K562 (cell line): ENCODE data around the gene NOCT. TPM values are rescaled to one million over a fixed set of nuclear protein-coding genes. Genes with fewer than 3 reads are reported as not detected.

Source experiments
- BDP1 ChIP-seq: IDR thresholded peaks from 3 replicates; pipeline ENCODE4 v1.6.1; 2011; ENCODE audit not compliant: insufficient read length, insufficient read depth
- CREM ChIP-seq: IDR thresholded peaks from 2 replicates; pipeline ENCODE4 v1.6.1; 2014; ENCODE audit warnings: antibody characterized with exemption, low read depth
- DLX4 ChIP-seq: fragments of 250-450 bp; sonication (Bioruptor Pico); IDR thresholded peaks from 2 replicates; pipeline ENCODE4 v1.6.1; 2021; ENCODE audit warnings: mild to moderate bottlenecking
- HOXB6 ChIP-seq: fragments of 250-450 bp; sonication (Bioruptor Pico); IDR thresholded peaks from 2 replicates; pipeline ENCODE4 v1.5.1; 2022; ENCODE audit warnings: mild to moderate bottlenecking, borderline replicate concordance
- NFRKB ChIP-seq: fragments of 450-650 bp; IDR thresholded peaks from 2 replicates; pipeline ENCODE4 v1.6.1; 2016; ENCODE audit warnings: low read depth
- POLR2A ChIP-seq: fragments of 450-650 bp; conservative IDR thresholded peaks from 2 replicates; pipeline ENCODE4 v1.6.1; 2016
- PRMT5 ChIP-seq: sonication (generic); formaldehyde crosslinking; IDR thresholded peaks from 2 replicates; pipeline ENCODE4 v1.5.0; 2020; ENCODE audit warnings: missing genetic modification reagents
- PTBP1 ChIP-seq: fragments of 200-400 bp; formaldehyde crosslinking; IDR thresholded peaks from 2 replicates; pipeline ENCODE4 v1.6.1; 2017; ENCODE audit warnings: low read depth, low read length
- PTTG1 ChIP-seq: fragments of 450-650 bp; IDR thresholded peaks from 2 replicates; pipeline ENCODE4 v1.6.1; 2016; ENCODE audit warnings: low read depth, mild to moderate bottlenecking, missing genetic modification characterization, missing compliant biosample characterization
- RBM14 ChIP-seq: fragments of 200-400 bp; formaldehyde crosslinking; IDR thresholded peaks from 2 replicates; pipeline ENCODE4 v1.6.1; 2018; ENCODE audit warnings: low read depth, mild to moderate bottlenecking, low read length, moderate library complexity, borderline replicate concordance; ENCODE audit not compliant: insufficient read depth
- RBM17 ChIP-seq: fragments of 200-400 bp; formaldehyde crosslinking; IDR thresholded peaks from 2 replicates; pipeline ENCODE4 v1.6.1; 2017; ENCODE audit warnings: low read depth, mild to moderate bottlenecking, low read length, borderline replicate concordance
- SMARCB1 ChIP-seq: IDR thresholded peaks from 2 replicates; pipeline ENCODE4 v1.6.1; 2011; ENCODE audit warnings: improper control_type of control experiment, low read depth; ENCODE audit not compliant: insufficient read length
- SRSF3 ChIP-seq: fragments of 200-400 bp; formaldehyde crosslinking; IDR thresholded peaks from 2 replicates; pipeline ENCODE4 v1.6.1; 2016; ENCODE audit warnings: mild to moderate bottlenecking, low read length, moderate library complexity; ENCODE audit not compliant: insufficient read depth
- TEAD1 ChIP-seq, 2 experiments: fragments of 450-650 bp in 1 of 2; sonication (generic) in 1 of 2; formaldehyde crosslinking; IDR thresholded peaks; 2 replicates each; pipeline versions ENCODE4 v1.4.0 to v1.8.0; 2020 to 2022; ENCODE audit warnings: mild to moderate bottlenecking in 2 of 2, missing genetic modification reagents in 1 of 2
- ZC3H11A ChIP-seq: IDR thresholded peaks from 2 replicates; pipeline ENCODE4 v1.6.1; 2012; ENCODE audit warnings: low read depth, low read length, improper control_type of control experiment
- ZNF12 ChIP-seq: sonication (generic); formaldehyde crosslinking; IDR thresholded peaks from 2 replicates; pipeline ENCODE4 v1.4.0; 2020; ENCODE audit warnings: mild to moderate bottlenecking, missing genetic modification reagents
- ZNF134 ChIP-seq: fragments of 250-450 bp; sonication (Bioruptor Pico); conservative IDR thresholded peaks from 2 replicates; pipeline ENCODE4 v1.4.0; 2020
- ZNF280B ChIP-seq: fragments of 250-450 bp; sonication (Bioruptor Pico); IDR thresholded peaks from 2 replicates; pipeline ENCODE4 v1.5.1; 2021; ENCODE audit warnings: mild to moderate bottlenecking
- ZNF316 ChIP-seq: fragments of 450-650 bp; IDR thresholded peaks from 2 replicates; pipeline ENCODE4 v1.6.1; 2016
- ZNF41 ChIP-seq: fragments of 250-450 bp; sonication (Bioruptor Pico); conservative IDR thresholded peaks from 2 replicates; pipeline ENCODE4 v1.4.0; 2020; ENCODE audit warnings: mild to moderate bottlenecking
- polyA plus RNA-seq, 8 experiments: library from polyadenylated mRNA; depleted of rRNA in 4 of 8; stranded (reverse) in 5 of 8; unstranded in 3 of 8; fragments of >200 nt; fragmentation: Nextera tagmentation in 2 of 8; fragmentation: Illumina TruSeq in 1 of 8; extraction: Ambion mirVana in 2 of 8; extraction: Trizol in 1 of 8; gene quantifications; 2 replicates each; pipeline versions ENCODE4 v1.2.1 to v1.2.3, GENCODE V29; 2011 to 2014; ENCODE audit warnings: inconsistent platforms in 1 of 8, missing spikeins in 1 of 8
- total RNA-seq, 7 experiments: library from RNA; depleted of rRNA in 6 of 7; stranded (reverse); fragments of >200 nt in 6 of 7; fragmentation: Illumina TruSeq in 2 of 7; extraction: Trizol in 2 of 7; gene quantifications; 2 replicates each; pipeline versions ENCODE4 v1.2.1 to v1.2.3, GENCODE V29; 2011 to 2021; ENCODE audit warnings: low replicate concordance in 1 of 7
- TF ChIP-seq, protein P1 (sequence below): fragments of 250-450 bp; sonication (Bioruptor Pico); IDR thresholded peaks from 2 replicates; pipeline ENCODE4 v1.5.0; 2022; ENCODE audit warnings: mild to moderate bottlenecking
- TF ChIP-seq, protein P2 (sequence below): fragments of 250-450 bp; sonication (Bioruptor Pico); IDR thresholded peaks from 2 replicates; pipeline ENCODE4 v1.4.0; 2020; ENCODE audit warnings: mild to moderate bottlenecking, moderate library complexity
- TF ChIP-seq, protein P3 (sequence below): fragments of 250-450 bp; sonication (Bioruptor Pico); IDR thresholded peaks from 2 replicates; pipeline ENCODE4 v1.5.0; 2020; ENCODE audit warnings: mild to moderate bottlenecking

NOCT gene
- total and polyA plus RNA-seq, 9 of the 15 experiments (the other 6 are each of a cell fraction or from before 2014, with no cell fraction given), result 1.3 to 20.2 (median 11.1) TPM

- TF ChIP-seq BDP1 (no peak), RBM17 (no peak), TEAD1 (CRISPR knock-in tag; IDR thresholded peaks at IDR 0.05) (no peak), ZNF12 (CRISPR knock-in tag) (no peak), SMARCB1 (no peak), ZNF280B (CRISPR knock-in tag) (no peak), DLX4 (no peak), PRMT5 (CRISPR knock-in tag) (no peak), POLR2A (peak; percentile 74), HOXB6 (no peak), NFRKB (peak; percentile 33; the same call in 1 of the 2 replicates), CREM (peak; percentile 88), ZNF41 (CRISPR knock-in tag) (no peak), PTTG1 (no peak), RBM14 (no peak), ZNF134 (CRISPR knock-in tag) (no peak), ZNF316 (no peak), PTBP1 (no peak), SRSF3 (no peak), ZC3H11A (no peak)
- TF ChIP-seq, protein P1, sequence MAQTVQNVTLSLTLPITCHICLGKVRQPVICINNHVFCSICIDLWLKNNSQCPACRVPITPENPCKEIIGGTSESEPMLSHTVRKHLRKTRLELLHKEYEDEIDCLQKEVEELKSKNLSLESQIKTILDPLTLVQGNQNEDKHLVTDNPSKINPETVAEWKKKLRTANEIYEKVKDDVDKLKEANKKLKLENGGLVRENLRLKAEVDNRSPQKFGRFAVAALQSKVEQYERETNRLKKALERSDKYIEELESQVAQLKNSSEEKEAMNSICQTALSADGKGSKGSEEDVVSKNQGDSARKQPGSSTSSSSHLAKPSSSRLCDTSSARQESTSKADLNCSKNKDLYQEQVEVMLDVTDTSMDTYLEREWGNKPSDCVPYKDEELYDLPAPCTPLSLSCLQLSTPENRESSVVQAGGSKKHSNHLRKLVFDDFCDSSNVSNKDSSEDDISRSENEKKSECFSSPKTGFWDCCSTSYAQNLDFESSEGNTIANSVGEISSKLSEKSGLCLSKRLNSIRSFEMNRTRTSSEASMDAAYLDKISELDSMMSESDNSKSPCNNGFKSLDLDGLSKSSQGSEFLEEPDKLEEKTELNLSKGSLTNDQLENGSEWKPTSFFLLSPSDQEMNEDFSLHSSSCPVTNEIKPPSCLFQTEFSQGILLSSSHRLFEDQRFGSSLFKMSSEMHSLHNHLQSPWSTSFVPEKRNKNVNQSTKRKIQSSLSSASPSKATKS (CRISPR knock-in tag), result no peak
- TF ChIP-seq, protein P2, sequence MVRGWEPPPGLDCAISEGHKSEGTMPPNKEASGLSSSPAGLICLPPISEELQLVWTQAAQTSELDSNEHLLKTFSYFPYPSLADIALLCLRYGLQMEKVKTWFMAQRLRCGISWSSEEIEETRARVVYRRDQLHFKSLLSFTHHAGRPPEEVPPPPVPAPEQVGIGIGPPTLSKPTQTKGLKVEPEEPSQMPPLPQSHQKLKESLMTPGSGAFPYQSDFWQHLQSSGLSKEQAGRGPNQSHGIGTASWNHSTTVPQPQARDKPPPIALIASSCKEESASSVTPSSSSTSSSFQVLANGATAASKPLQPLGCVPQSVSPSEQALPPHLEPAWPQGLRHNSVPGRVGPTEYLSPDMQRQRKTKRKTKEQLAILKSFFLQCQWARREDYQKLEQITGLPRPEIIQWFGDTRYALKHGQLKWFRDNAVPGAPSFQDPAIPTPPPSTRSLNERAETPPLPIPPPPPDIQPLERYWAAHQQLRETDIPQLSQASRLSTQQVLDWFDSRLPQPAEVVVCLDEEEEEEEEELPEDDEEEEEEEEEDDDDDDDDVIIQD (CRISPR knock-in tag), result no peak
- TF ChIP-seq, protein P3, sequence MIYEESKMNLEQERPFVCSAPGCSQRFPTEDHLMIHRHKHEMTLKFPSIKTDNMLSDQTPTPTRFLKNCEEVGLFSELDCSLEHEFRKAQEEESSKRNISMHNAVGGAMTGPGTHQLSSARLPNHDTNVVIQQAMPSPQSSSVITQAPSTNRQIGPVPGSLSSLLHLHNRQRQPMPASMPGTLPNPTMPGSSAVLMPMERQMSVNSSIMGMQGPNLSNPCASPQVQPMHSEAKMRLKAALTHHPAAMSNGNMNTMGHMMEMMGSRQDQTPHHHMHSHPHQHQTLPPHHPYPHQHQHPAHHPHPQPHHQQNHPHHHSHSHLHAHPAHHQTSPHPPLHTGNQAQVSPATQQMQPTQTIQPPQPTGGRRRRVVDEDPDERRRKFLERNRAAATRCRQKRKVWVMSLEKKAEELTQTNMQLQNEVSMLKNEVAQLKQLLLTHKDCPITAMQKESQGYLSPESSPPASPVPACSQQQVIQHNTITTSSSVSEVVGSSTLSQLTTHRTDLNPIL (CRISPR knock-in tag), result no peak
Observed at GRCh38 chr4:139082750-139083606, 67.4 kb downstream of the NOCT start (continued).
